Hematopoietic multipotent progenitor cell treated with erythropoietin and hydrocortisone succinate and interleukin-3 and kit ligand, for 4 days (in vitro differentiated cells): Measurements from ENCODE around the gene ATP6V0B.

ENCODE experiments used
- DNase-seq: peaks from one replicate; pipeline ENCODE4 v3.0.0-alpha.2; 2015

ATP6V0B gene

GRCh38 chr1:43974443-43975248, at the start of gene ATP6V0B:
TSS of gene ATP6V0B (plus strand) at chr1:43974960. CDS start at chr1:43975041, 81 bp downstream.
- DNase-seq = peak; percentile 98

GRCh38 chr1:43925846-43926245, 48.9 kb upstream of the ATP6V0B start:
- DNase-seq = no peak

- peak; percentile 57 for DNase-seq
Observed at GRCh38 chr1:43930168-43930948, 44.4 kb upstream of the ATP6V0B start.

- no peak for DNase-seq
Observed at GRCh38 chr1:43930949-43931275, 43.8 kb upstream of the ATP6V0B start.

GRCh38 chr1:43931711-43932660, 42.8 kb upstream of the ATP6V0B start:
- DNase-seq = no peak

- DNase-seq = no peak
Observed at GRCh38 chr1:43932786-43933385, 41.9 kb upstream of the ATP6V0B start.

- peak; percentile 54 for DNase-seq
Observed at GRCh38 chr1:43933386-43934100, 41.2 kb upstream of the ATP6V0B start, which contains the start of gene ARTN. TSS of gene ARTN (plus strand) at chr1:43933801. CDS start at chr1:43935657, 1,856 bp downstream.

- peak; percentile 88 for DNase-seq
Observed at GRCh38 chr1:43934101-43934985, 40.4 kb upstream of the ATP6V0B start.

GRCh38 chr1:43934986-43935324, 39.8 kb upstream of the ATP6V0B start:
- no peak for DNase-seq

GRCh38 chr1:43935711-43936427, 38.9 kb upstream of the ATP6V0B start:
- no peak for DNase-seq

- peak; percentile 77 for DNase-seq
Observed at GRCh38 chr1:43936431-43937151, 38.2 kb upstream of the ATP6V0B start.

- no peak for DNase-seq
Observed at GRCh38 chr1:43937179-43937865, 37.4 kb upstream of the ATP6V0B start.

- DNase-seq = no peak
Observed at GRCh38 chr1:43938383-43938782, 36.4 kb upstream of the ATP6V0B start.

- no peak for DNase-seq
Observed at GRCh38 chr1:43938892-43939587, 35.7 kb upstream of the ATP6V0B start.

GRCh38 chr1:43942411-43942810, 32.3 kb upstream of the ATP6V0B start:
- no peak for DNase-seq

GRCh38 chr1:43944860-43945259, 29.9 kb upstream of the ATP6V0B start:
- no peak for DNase-seq

- DNase-seq = peak; percentile 74
Observed at GRCh38 chr1:43945674-43946235, 29.0 kb upstream of the ATP6V0B start.
